ENCODE measurements around the gene ZBTB42.

ZBTB42 gene

GRCh38 chr14:104782808-104783139, 18.1 kb upstream of the ZBTB42 start:
- DNase-seq (ENCODE audit: low read depth in 2 of 2), result no peak

- DNase-seq (ENCODE audit: low read depth in 2 of 2), result no peak
These were observed 17.2 kb upstream of the ZBTB42 start for GRCh38 chr14:104783484-104784217.

DNA sequence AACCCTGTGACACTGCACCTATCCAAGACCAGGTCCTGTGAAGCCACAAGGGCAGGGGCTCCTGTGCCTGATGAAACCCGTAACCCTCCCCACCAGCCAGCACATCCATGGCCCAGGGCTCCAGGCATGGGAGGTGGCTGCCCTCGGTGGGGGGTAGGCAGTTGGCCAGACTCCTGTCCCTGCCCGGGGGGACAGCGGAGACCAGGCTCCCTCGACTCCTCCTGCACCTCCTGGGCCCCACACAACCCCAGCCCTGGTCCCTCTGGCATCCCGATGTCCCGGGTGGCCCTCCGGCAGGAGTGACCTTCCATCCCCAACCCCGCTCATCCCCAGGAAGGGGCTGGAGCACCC, 16.7 kb upstream of the ZBTB42 start:
- no peak for DNase-seq (ENCODE audit: low read depth in 2 of 2)

GRCh38 chr14:104784846-104785707, 15.8 kb upstream of the ZBTB42 start:
- DNase-seq (ENCODE audit: low read depth in 2 of 2), result no peak

DNA sequence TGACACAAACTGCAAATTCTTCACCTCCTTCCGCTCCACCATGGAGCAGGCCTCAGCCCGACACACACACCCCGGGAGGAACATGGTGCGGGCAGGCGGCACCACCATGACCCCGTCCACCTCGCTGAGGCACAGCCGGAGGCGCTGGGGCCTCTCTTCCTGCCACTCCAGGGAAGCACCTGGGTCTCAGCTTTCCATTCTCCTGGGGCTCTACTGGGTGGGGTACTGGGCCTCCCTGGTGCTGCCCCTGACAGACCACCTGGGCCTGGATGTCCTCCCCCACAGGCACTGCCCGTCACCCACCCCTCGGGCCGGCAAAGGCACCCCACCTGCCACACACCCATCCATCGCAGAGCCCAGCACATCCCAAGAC, 15.2 kb upstream of the ZBTB42 start:
- no peak for DNase-seq (ENCODE audit: low read depth in 2 of 2)

- DNase-seq (ENCODE audit: low read depth in 2 of 2), result no peak
These were observed 14.8 kb upstream of the ZBTB42 start for GRCh38 chr14:104786091-104786586.

DNA sequence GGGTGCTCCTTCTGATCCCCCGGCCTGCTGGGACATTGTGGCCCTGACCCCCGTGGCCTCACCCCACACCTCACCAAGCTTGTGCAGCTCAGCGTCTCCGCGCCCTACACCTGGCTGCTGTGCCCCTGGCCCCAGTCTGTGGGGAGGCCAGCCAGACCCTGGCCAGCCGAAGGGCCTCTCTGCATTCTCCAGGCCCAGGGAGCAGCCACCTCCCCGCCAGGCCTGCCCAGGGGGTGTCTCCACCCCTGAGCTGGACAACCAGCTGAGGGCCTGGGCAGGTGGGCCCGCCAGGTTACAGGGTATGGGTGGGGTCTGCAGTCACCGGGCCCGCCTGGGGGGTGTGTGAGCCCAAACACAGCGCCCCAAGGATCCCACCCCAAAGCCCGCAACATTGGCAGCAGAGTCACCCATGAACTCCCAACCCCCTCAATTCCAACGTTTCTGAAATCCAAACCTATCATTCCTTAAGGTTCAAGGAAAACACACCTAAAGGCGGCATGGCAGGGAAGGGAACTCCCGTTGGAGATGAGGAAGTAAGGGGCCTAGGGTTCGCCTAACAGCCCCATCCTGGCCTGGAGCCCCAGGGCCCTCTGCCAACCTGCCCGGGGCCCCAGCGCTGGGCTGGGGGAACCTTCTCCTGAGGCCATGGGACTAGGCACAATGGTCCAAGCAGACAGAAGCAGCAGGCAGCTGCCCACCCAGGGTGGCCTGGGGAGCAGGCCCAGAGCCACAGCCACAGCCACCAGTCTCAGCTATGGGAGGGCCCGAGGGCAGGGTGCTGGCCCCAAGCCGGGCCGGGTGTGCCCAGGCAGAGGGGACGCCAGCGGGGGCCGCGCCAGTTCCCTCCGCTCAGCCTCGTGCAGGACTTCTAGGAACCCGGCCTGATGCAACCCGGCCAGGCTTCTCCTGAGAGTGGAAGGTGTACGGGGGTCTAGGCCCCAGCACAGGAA, 13.9 kb upstream of the ZBTB42 start:
- no peak for DNase-seq (ENCODE audit: low read depth in 2 of 2)

GRCh38 chr14:104787736-104788135, 13.2 kb upstream of the ZBTB42 start:
- DNase-seq (ENCODE audit: low read depth in 2 of 2), result no peak

DNA sequence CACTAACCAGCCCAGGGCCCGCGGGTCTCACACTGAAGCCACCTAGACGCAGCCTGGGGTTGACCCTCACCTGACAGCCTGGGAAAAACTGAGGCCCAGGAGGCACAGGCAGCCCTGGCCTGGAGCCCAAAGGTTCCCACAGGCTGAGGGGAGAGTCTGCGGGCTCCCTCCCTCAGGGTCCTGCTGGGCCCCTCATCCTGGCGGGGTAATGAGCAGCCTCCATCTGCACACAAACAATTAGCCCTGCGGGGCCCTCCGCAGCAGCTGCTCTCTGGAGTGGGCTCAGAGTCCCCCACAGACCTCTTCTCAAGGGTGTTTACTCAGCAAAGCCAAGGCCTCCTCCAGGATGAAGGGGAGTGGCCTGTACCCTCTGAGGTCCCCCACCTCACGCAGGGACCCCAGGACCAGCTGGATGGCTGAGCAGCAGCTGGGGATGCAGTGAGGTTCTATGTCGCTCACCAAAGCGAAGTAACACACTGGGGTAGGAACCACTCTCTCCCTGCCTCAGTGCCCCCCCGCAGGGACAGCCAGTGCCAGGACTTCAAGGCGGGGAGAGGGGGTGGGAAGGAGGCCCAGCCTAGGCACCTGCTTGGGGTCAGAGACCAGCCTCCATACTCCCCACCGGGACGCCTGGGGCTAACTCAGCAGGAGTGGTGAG, 12.6 kb upstream of the ZBTB42 start:
- DNase-seq (ENCODE audit: low read depth in 2 of 2), result no peak

DNA sequence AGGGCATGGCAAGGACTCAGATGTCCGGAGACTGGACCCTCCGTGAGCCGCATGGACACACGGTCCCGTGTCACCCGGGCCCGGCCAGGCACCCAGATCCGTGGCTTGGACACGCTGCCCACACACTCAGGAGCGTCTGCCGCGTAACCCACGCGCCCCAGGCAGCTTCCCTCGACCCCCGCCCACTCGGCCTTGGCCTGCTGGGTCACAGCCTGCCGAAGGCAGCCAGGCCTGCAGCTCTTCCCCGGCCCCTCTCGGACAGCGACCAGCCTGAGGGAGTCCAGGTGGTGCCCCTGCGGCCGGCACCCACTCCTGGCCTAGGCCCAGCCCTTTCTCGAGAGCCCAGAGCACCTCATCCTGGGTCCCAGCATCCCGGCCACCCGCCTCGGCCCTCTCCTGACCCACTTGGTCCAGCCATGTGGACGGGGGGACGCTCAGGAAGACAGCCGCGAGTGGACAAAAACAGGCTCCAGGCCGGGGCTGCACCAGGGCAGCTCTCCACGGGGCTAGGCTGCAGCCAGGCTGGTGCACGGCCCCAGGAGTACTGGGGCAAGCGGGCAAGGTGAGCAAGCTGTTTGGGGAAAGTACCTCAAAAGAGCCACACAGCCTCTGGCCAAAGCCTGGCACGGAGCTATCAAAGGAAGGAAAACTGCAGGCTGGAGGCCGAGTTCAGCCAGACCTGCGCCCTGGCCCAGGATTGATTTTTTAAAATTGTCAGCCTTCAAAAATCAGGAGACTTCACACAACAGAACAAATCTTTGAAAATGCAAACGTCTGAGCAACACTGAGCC, 11.8 kb upstream of the ZBTB42 start:
- no peak for DNase-seq (ENCODE audit: low read depth in 2 of 2)

DNA sequence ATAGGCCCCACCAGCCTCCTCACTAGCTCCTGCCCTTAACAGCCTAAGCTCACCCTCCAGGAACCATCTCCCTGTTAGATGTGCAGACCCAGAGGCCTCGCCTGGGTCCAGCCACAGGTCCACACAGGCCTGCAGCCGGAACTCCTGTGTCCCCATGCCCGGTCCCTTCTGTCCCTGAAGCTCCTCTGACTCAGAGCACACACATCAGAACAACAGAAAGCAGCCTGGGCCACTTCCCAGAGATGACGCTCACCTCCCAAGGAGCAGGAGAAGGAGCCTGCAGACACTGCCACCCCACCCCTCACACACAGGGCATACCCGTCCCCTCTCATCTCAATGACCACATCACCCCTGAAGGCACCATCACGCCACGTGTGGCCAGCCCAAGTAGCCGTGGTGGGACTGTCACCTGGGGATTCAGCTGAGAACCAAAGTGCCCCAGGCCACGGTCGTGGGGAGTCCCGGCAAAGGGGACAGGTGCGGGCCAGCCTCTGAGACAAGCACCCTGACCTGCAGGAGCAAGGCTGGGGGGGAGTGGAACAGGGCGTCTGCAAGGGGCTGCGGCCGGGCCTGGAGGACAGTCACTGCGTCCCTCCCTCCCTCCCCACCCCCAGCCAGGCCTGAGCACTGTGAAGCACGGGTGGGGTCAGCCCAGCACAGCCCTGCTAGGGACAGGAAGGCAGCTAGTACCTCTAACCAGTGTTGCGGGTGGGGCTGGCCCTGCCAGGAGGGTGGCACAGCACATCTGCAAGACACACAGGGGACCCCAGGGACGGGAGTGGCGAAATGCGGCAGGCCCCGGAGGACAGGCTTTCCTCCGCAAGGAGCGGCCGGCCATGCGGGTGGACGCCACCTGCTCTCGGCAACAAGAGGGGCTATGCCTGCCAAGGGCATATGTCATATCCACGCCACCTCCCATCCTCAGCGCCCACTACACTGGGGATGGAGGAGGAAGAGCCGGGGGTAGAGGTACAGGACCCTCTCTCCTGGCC, 10.9 kb upstream of the ZBTB42 start:
- no peak for DNase-seq (ENCODE audit: low read depth in 2 of 2)

DNA sequence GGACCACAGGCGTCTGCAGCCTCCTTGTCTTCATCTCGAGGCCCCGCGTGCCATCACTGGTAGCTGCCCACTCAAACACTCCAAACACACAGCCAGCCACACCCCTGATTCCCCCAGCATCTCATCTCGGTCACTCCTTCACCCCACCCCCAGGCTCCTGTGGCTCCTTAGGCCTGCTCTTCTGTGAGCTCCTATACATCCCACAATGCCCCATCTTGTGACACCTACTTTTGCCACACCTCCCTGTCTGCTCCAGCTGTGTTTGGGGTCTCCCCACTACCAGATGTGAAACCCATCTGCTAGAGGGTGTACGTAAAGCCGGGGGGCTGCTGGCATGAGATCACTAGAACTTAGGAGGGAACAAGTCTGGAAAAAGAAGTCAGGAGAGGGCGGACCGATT, 9.5 kb upstream of the ZBTB42 start:
- no peak for DNase-seq (ENCODE audit: low read depth in 2 of 2)

DNA sequence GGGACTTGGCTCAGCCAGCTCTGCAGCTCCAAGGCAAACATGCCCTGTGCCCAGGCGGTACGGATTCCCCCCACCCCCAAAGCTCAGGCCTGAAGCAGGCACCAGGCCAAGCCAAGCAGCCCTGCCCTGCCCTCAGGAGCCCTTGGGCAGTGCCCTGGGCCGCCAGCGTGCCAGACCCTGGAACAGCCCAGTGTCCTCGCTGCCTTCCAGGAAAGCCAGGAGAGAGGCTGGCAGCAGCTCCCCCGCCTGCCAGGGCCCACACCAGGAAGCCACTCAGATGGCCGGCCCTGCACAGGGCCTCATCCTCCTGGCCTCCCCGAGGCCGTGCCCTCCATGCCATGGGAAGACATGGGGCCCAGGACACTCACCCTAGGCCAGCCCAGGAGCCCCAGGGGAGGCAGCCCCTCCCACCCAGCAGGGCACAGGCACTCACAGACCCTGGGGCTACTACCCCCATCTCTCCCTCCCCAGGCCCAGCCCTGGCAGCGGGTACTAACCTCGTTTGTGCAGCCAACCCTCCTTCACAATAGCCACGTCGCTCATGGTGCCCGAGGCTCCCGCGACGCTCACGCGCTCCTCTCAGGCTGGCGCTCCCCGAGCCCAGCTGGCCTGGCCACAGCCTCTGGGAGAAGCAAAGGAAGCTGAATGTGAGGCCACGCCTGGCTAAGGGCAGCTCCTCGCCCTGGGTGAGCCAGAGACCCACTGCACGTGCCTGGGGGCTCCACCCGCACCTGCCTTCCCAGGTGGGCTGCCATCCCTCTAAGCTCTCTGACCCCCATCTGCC, 8.6 kb upstream of the ZBTB42 start:
- DNase-seq (ENCODE audit: low read depth in 2 of 2), result no peak

DNA sequence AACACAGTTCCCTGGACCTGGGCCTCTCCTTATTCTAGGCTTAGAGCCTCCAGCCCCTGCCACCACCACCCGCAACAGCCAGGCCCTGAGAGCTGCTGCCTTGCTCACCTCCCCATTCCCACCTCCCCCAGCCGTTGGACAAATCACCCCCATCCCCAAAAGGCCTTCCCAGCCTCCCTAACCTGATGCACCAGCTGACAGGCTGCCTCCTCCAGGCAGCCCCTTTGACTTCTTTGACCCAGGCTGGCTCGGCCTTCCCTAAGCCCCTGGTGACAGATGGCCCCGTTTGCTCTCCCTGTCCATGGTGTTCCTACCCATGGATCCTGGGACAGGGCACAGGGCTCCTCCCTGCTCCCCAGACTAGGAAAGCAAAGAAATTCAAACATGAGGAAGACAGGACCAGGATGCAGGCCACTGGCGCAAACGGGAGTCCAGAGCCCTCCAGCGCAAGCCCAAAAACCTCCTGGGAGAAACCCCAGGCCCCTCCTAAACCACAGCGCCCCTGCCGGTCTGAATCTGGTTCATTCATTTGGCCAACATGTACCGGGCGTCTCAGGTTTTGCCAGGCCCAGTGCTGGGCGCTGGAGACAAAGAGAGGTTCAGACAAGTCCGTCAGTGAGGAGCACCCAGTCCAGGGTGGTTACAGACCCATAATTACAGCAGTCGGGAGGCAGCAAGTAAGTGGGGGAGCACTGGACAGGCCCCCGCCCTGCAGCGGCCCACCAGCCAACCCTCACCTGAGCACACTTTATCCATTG, 7.8 kb upstream of the ZBTB42 start:
- DNase-seq (ENCODE audit: low read depth in 2 of 2), result no peak

- no peak for DNase-seq (ENCODE audit: low read depth in 2 of 2)
These were observed 7.3 kb upstream of the ZBTB42 start for GRCh38 chr14:104793703-104793959.

DNA sequence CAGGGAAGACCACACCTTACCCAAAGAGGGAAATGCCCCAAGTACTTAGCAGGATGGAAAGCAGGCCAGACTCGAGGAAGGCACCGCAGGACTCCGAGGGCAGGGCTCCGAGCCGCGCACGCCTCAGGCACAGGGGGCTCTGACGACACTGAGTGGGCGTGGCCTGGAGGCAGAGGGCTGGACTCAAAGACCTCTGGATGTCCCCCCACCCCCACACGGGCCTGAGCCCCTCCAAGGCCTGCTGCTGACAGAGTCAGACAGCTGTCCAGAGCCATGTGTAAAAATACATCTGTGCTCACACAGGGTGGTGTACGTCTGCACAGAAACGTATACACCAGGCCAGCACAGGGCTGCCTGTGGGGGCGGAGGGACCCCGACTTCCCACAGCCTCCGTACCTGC, 6.8 kb upstream of the ZBTB42 start:
- peak in 1 of 2 donors; percentile 41 for DNase-seq (ENCODE audit: low read depth in 2 of 2)

DNA sequence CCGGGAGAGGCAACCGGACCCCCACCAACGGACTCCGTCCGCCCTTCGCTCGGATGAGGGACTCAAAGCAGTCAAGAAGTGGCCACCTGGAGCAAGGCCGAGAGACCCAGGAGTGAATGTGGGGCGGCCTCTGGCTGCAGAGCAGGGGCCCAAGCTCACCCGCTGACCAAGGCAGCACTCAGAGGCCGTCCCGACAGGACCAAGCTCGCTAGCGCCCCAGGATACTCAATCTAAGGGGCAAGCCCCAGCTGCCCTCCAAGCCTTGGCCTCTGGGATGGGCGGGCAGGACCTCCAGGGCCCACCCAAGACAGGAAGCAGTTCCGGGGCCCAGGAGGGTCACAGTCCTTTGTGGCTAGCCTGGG, 6.3 kb upstream of the ZBTB42 start:
- DNase-seq (ENCODE audit: low read depth in 2 of 2), result no peak

- DNase-seq (ENCODE audit: low read depth in 2 of 2), result no peak
These were observed 5.7 kb upstream of the ZBTB42 start, which contains the start of gene AKT1 for GRCh38 chr14:104794993-104795780. Gene AKT1 (minus strand): TSS chr14:104795748. CDS start chr14:104792643, 3,105 bp downstream.
